Activated CD8-positive, alpha-beta memory T cell treated with anti-CD3 and anti-CD28 coated beads for 36 hours (primary cell): ENCODE results near the gene DCBLD2. TPM values are rescaled to one million over a fixed set of nuclear protein-coding genes. Genes with fewer than 3 reads are reported as not detected.

Source experiments
- CTCF ChIA-PET: fragments of 350-600 bp; sonication (Branson Sonifier 250); formaldehyde crosslinking; loops from one replicate; lab custom pipeline; 2021; ENCODE audit warnings: antibody characterized with exemption; lab: Charles Lee
- POLR2A ChIA-PET: fragments of 350-600 bp; sonication (Branson Sonifier 250); formaldehyde crosslinking; loops from one replicate; lab custom pipeline; 2021; ENCODE audit warnings: antibody characterized with exemption; lab: Charles Lee
- total RNA-seq, 2 experiments: library from RNA; stranded (reverse); gene quantifications; one replicate each; pipeline ENCODE4 v1.2.3, GENCODE V29; 2021

Gene DCBLD2
- total RNA-seq, 2 experiments from 2014 or later, result 1.9 TPM

- ChIA-PET POLR2A (no interaction called here), CTCF (no interaction called here)
Measured at GRCh38 chr3:98750276-98750919, 151.1 kb downstream of the DCBLD2 start.

GRCh38 chr3:98746882-98747281, 154.6 kb downstream of the DCBLD2 start:
- POLR2A ChIA-PET, result no interaction called here
- CTCF ChIA-PET, result no interaction called here

GRCh38 chr3:98746122-98746521, 155.4 kb downstream of the DCBLD2 start:
- POLR2A ChIA-PET, result no interaction called here
- CTCF ChIA-PET, result no interaction called here

Other genes with a start within 250 kb of the DCBLD2 start
- gene ST3GAL6, start 138.4 kb downstream of the DCBLD2 start, total RNA-seq, result not detected